ENCODE measurements around the gene PIGBOS1. TPM values are rescaled to one million over a fixed set of nuclear protein-coding genes. Genes with fewer than 3 reads are reported as not detected.

PIGBOS1 gene
- total RNA-seq, result 10 to 100 TPM; 10.3 to 13.0 (median 10.8) TPM

DNA sequence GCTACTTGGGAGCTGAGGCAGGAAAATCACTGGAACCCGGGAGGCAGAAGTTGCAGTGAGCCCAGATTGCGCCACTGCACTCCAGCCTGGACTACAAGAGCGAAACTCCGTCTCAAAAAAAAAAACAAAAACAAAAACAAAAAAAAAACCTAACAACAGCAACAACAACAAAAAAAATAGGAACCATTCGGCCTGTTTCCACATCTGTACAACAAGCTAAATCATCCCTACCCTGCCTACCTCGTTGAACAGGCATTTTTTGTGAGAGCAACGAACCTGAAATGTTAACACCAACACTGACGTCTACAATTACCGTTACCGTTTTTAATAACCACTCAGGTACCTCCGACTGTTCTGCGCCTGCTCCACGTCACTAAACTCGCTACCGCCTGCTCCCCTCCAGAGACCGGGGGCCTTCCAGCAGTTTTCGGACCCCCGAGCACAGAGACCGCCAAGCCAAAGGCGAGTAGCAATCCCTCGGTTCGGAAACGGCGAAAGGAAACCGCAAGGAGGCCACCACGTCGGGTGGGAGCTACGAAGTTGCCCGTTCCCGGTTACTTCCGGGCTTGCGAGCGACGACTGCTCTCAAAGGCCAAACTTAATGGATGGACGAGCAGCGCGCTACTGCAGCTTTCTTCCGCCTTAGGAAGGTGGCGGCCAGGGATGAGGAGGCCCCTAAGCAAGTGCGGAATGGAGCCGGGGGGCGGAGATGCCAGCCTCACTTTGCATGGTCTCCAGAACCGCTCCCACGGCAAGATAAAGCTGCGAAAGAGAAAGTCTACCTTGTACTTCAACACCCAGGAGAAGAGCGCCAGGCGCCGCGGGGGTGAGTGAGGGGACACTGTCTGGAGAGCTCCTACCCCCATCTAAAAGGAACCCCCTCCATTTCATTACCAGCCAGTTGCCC is at the start of gene PIGBOS1, which contains the start of gene PIGB:
Gene PIGBOS1 (minus strand): TSS at position 536 of the 907 bp plus-strand sequence. CDS start 1,331 bp downstream, outside the sequence.
Gene PIGB (plus strand): TSS at position 635 of the 907 bp plus-strand sequence. CDS start 29 bp downstream, at position 664.
- Mint-ChIP-seq H3K36me3 (ENCODE audit: insufficient read depth) (peaks cover 9% of the 10 kb centered on the region), H3K27me3 (ENCODE audit: low read depth) (no peaks in the 10 kb centered on the region), H3K9me3 (no peaks in the 10 kb centered on the region), H3K4me1 (ENCODE audit: low read depth) (peaks cover 56% of the 10 kb centered on the region), H3K4me3 (peak within 1 kb of the TSS; percentile 98)
- peak; percentile 92 to 94 for ATAC-seq
- DNase-seq, result peak; percentile 63

- Mint-ChIP-seq H3K36me3 (ENCODE audit: insufficient read depth) (peaks cover 17% of the 10 kb centered on the region), H3K27me3 (ENCODE audit: low read depth) (no peaks in the 10 kb centered on the region), H3K9me3 (no peaks in the 10 kb centered on the region), H3K4me1 (ENCODE audit: low read depth) (no peaks in the 10 kb centered on the region), H3K4me3 (no peak overlapping the region)
- ATAC-seq (no peak), DNase-seq (no peak)
Measured at GRCh38 chr15:55366981-55367380, 48.1 kb upstream of the PIGBOS1 start.

DNA sequence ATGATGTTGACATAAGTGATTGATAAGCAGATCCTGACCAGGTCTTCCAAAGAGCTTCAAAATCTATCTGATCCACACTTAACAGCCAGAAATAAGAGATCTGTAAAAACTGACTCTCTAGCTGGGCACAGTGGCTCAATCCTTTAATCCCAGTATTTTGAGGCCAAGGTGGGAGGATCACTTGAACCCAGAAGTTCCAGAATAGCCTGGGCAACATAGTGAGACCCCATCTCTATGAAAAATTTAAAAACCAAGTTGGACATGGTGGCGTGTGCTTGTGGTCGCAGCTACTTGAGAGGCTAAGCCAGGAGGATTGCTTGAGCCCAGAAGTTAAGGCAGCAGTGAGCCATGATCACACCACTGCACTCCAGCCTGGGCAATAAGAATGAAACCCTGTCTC is 43.7 kb upstream of the PIGBOS1 start:
- peaks cover 16% of the 10 kb centered on the region for H3K36me3 Mint-ChIP-seq (ENCODE audit: insufficient read depth)
- ATAC-seq (no peak), DNase-seq (no peak)
- H3K9me3 Mint-ChIP-seq, result no peaks in the 10 kb centered on the region
- H3K27me3 Mint-ChIP-seq (ENCODE audit: low read depth), result no peaks in the 10 kb centered on the region
- no peaks in the 10 kb centered on the region for H3K4me1 Mint-ChIP-seq (ENCODE audit: low read depth)
- H3K4me3 Mint-ChIP-seq, result no peak overlapping the region

DNA sequence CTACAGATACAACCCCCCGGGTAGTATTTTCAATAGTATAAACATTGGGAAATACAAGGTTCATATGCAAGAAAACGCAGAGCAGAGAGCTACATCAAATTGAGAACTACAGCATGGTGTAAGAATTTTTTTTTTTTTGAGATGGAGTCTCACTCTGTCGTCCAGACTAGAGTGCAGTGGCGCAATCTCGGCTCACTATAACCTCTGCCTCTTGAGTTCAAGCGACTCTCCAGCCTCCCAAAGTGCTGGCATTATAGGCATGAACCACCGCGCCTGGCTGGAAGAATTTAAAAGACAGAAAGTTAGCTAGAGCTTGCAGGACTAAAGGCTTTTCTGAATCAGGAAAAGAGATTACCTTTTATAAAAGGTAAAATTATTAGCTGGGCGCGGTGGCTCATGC is 42.1 kb upstream of the PIGBOS1 start:
- H3K36me3 Mint-ChIP-seq (ENCODE audit: insufficient read depth), result peaks cover 22% of the 10 kb centered on the region
- ATAC-seq (no peak), DNase-seq (no peak)
- no peaks in the 10 kb centered on the region for H3K4me1 Mint-ChIP-seq (ENCODE audit: low read depth)
- no peak overlapping the region for H3K4me3 Mint-ChIP-seq
- H3K27me3 Mint-ChIP-seq (ENCODE audit: low read depth), result no peaks in the 10 kb centered on the region
- H3K9me3 Mint-ChIP-seq, result no peaks in the 10 kb centered on the region

GRCh38 chr15:55360256-55360655 is 41.3 kb upstream of the PIGBOS1 start:
- H3K36me3 Mint-ChIP-seq (ENCODE audit: insufficient read depth), result peaks cover 23% of the 10 kb centered on the region
- H3K27me3 Mint-ChIP-seq (ENCODE audit: low read depth), result no peaks in the 10 kb centered on the region
- ATAC-seq (no peak), DNase-seq (no peak)
- H3K4me3 Mint-ChIP-seq, result no peak overlapping the region
- H3K4me1 Mint-ChIP-seq (ENCODE audit: low read depth), result no peaks in the 10 kb centered on the region
- H3K9me3 Mint-ChIP-seq, result no peaks in the 10 kb centered on the region

DNA sequence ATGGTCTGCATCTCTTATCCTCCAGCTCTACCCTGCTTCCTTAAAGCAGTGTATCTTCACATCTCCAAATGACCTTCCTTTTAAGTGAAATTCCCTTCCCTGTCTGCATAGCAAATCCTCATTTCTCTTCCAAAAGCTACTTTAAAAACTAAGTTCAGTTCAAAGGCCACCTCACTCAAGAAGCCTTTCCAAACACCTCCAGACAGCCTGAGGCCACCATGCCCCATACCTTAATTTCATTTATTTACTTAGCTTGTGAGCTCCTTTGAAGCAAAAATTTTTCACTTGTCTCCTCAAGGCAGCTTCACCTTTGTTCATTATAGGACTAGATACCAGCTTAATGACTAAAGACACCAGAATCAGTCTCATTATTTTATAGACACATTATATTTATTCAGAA is 39.5 kb upstream of the PIGBOS1 start:
- H3K4me3 Mint-ChIP-seq, result no peak overlapping the region
- H3K36me3 Mint-ChIP-seq (ENCODE audit: insufficient read depth), result peaks cover 24% of the 10 kb centered on the region
- DNase-seq (no peak), ATAC-seq (no peak)
- H3K9me3 Mint-ChIP-seq, result no peaks in the 10 kb centered on the region
- H3K27me3 Mint-ChIP-seq (ENCODE audit: low read depth), result no peaks in the 10 kb centered on the region
- no peaks in the 10 kb centered on the region for H3K4me1 Mint-ChIP-seq (ENCODE audit: low read depth)

GRCh38 chr15:55357774-55358173 is 38.9 kb upstream of the PIGBOS1 start:
- no peaks in the 10 kb centered on the region for H3K4me1 Mint-ChIP-seq (ENCODE audit: low read depth)
- no peaks in the 10 kb centered on the region for H3K27me3 Mint-ChIP-seq (ENCODE audit: low read depth)
- ATAC-seq, result no peak
- no peak for DNase-seq
- no peaks in the 10 kb centered on the region for H3K9me3 Mint-ChIP-seq
- no peak overlapping the region for H3K4me3 Mint-ChIP-seq
- peaks cover 24% of the 10 kb centered on the region for H3K36me3 Mint-ChIP-seq (ENCODE audit: insufficient read depth)

DNA sequence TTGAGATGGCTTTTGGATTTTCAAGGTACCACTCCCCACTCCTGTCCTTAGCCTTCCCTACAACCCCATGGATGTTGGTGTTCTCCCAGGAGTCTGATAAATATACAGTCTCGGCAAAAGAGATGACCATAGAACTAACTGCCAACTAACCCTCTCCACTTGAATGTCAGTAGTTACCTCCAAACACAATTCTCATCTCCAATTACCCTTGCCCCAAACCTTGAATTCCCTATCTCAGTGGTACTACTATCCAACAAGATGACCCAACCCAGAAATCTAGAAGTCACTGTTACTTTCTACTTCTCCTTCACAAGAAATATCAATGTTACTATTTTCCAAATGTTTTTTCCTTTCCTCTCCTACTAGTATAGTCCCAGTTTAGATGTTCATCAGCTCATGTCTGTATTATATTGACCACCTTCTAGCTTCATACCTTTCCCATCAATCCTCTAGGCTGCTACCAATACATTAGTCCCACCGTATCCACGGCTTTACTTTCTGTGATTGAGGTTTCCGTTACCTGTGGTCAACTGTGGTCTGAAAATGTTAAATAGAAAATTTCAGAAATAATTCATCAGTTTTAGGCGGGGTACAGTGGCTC is 38.2 kb upstream of the PIGBOS1 start:
- DNase-seq, result no peak
- no peak for ATAC-seq
- Mint-ChIP-seq H3K36me3 (ENCODE audit: insufficient read depth) (peaks cover 21% of the 10 kb centered on the region), H3K4me3 (no peak overlapping the region), H3K27me3 (ENCODE audit: low read depth) (no peaks in the 10 kb centered on the region), H3K4me1 (ENCODE audit: low read depth) (no peaks in the 10 kb centered on the region), H3K9me3 (no peaks in the 10 kb centered on the region)

- no peaks in the 10 kb centered on the region for H3K9me3 Mint-ChIP-seq
- no peak for ATAC-seq
- no peaks in the 10 kb centered on the region for H3K4me1 Mint-ChIP-seq (ENCODE audit: low read depth)
- peaks cover 18% of the 10 kb centered on the region for H3K36me3 Mint-ChIP-seq (ENCODE audit: insufficient read depth)
- no peaks in the 10 kb centered on the region for H3K27me3 Mint-ChIP-seq (ENCODE audit: low read depth)
- DNase-seq, result no peak
- no peak overlapping the region for H3K4me3 Mint-ChIP-seq
Measured at GRCh38 chr15:55353025-55353424, 34.1 kb upstream of the PIGBOS1 start.

DNA sequence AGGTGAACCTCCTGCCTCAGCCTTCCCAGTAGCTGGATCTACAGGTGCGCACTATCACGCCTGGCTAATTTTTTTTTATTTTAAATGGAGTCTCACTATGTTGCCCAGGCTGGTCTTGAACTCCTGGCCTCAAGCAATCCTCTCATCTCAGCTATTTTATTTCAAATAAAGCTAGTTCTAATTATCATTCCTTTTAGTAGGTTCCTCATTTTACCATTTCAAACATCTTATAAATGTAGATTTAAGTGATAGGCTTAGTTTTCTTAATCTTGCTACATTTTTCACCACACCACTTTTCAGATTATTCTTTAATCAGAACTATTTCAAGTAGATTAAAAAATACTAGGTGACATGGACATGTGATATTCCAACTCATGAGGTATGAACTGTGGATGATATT is 30.4 kb upstream of the PIGBOS1 start:
- Mint-ChIP-seq H3K9me3 (no peaks in the 10 kb centered on the region), H3K27me3 (ENCODE audit: low read depth) (no peaks in the 10 kb centered on the region), H3K4me3 (no peak overlapping the region), H3K36me3 (ENCODE audit: insufficient read depth) (peaks cover 22% of the 10 kb centered on the region), H3K4me1 (ENCODE audit: low read depth) (no peaks in the 10 kb centered on the region)
- DNase-seq (no peak), ATAC-seq (no peak)

DNA sequence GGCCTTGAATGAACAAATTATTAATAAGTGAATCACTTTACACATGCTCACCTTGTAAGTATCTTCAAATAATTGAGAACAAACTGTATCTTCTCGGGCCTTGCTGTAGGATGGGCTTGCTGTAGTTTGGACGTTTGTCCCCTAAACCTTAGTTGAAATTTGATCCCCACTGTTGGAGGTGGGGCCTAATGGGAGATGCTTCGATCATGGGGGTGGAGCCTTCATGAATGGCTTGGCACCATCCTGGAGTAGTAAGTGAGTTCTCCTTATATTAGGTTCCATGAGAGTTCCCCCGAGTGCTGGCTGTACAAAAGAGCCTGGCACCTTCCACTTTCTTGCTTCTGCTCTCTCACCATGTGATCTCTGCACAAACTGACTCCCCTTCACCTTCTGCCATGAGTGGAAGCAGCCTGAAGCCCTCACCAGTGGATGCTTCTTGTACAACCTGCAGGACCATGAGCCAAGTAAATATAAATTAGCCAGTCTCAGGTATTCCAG is 29.4 kb upstream of the PIGBOS1 start:
- H3K4me3 Mint-ChIP-seq, result no peak overlapping the region
- peaks cover 30% of the 10 kb centered on the region for H3K36me3 Mint-ChIP-seq (ENCODE audit: insufficient read depth)
- DNase-seq (no peak), ATAC-seq (no peak)
- no peaks in the 10 kb centered on the region for H3K4me1 Mint-ChIP-seq (ENCODE audit: low read depth)
- H3K9me3 Mint-ChIP-seq, result no peaks in the 10 kb centered on the region
- no peaks in the 10 kb centered on the region for H3K27me3 Mint-ChIP-seq (ENCODE audit: low read depth)

- no peaks in the 10 kb centered on the region for H3K4me1 Mint-ChIP-seq (ENCODE audit: low read depth)
- ATAC-seq (no peak), DNase-seq (no peak)
- H3K27me3 Mint-ChIP-seq (ENCODE audit: low read depth), result no peaks in the 10 kb centered on the region
- H3K9me3 Mint-ChIP-seq, result no peaks in the 10 kb centered on the region
- peaks cover 31% of the 10 kb centered on the region for H3K36me3 Mint-ChIP-seq (ENCODE audit: insufficient read depth)
- H3K4me3 Mint-ChIP-seq, result no peak overlapping the region
Measured at GRCh38 chr15:55344206-55344605, 25.3 kb upstream of the PIGBOS1 start.

GRCh38 chr15:55343168-55343567 is 24.2 kb upstream of the PIGBOS1 start:
- Mint-ChIP-seq H3K9me3 (no peaks in the 10 kb centered on the region), H3K36me3 (ENCODE audit: insufficient read depth) (peaks cover 29% of the 10 kb centered on the region), H3K4me3 (no peak overlapping the region)

DNA sequence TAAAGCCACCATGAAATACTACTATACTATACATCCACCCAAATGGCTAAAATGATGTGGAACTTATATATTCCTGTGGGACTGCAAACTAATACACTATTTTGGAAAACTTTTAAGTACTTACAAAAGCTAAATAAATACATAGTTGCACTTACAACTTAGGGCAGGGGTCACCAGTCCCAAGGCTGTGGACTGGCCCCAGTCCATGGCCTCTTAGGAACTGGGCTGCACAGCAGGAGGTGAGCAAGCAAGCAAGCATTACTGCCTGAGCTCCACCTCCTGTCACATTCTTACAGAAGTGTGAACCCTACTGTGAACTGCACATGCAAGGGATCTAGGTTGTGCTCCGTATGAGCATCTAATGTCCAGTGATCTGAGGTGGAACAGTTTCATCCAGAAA is 18.2 kb upstream of the PIGBOS1 start:
- H3K9me3 Mint-ChIP-seq, result no peaks in the 10 kb centered on the region
- DNase-seq (no peak), ATAC-seq (no peak)
- H3K36me3 Mint-ChIP-seq (ENCODE audit: insufficient read depth), result peaks cover 17% of the 10 kb centered on the region
- H3K4me3 Mint-ChIP-seq, result no peak overlapping the region
- no peaks in the 10 kb centered on the region for H3K27me3 Mint-ChIP-seq (ENCODE audit: low read depth)
- H3K4me1 Mint-ChIP-seq (ENCODE audit: low read depth), result no peaks in the 10 kb centered on the region

More at GRCh38 chr15:55343168-55343567, 24.2 kb upstream of the PIGBOS1 start:
- no peak for ATAC-seq
- DNase-seq, result no peak
- Mint-ChIP-seq H3K4me1 (ENCODE audit: low read depth) (no peaks in the 10 kb centered on the region), H3K27me3 (ENCODE audit: low read depth) (no peaks in the 10 kb centered on the region)

- Mint-ChIP-seq H3K9me3 (no peaks in the 10 kb centered on the region), H3K36me3 (ENCODE audit: insufficient read depth) (peaks cover 23% of the 10 kb centered on the region), H3K4me3 (no peak overlapping the region), H3K27me3 (ENCODE audit: low read depth) (no peaks in the 10 kb centered on the region), H3K4me1 (ENCODE audit: low read depth) (no peaks in the 10 kb centered on the region)
- ATAC-seq, result no peak
- no peak for DNase-seq
Measured at GRCh38 chr15:55334997-55335396, 16.1 kb upstream of the PIGBOS1 start.

Data from activated T-cell treated with anti-CD3 and anti-CD28 coated beads, Interleukin-2, amount 50 U/mL, for 4 hours (primary cell).